ENCODE measurements around the gene SPEM1.
A peak's percentile ranks its signal among the peaks of the same experiment; 100 is the strongest.

The SPEM1 gene

DNA sequence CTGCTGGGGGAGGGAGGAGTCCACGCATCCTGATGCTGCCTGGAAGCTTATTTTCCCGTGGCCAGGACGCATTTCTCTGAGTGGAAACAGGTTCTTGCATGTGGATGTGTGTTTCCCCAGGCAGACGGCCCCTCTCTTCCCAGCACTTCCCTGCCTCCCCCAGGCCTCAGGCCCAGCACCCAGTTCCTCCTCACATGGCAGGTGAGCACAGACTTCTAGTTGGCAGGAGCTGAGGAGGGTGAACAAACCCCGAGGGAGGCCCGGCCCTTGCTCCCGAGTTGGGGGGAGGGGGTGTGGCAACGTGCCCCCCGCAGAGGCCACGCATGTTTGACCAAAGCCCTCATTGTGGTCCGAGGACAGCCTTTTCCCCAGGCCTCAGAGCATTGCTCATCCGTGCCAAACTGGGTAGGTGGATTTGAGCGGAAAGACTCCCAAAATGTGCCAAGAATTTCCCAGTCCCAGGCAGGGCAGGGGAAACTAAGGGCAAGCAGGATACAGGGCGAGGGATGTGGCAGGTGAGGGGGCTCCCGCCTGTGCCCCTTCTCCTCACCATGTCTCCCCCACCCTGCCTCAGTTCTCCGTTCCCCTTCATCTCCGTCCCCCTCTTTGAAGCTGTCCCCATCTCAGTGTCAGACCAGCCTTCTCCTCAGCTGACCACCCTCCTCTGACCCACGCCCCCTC, 1.5 kb upstream of the SPEM1 start:
- no peak for DNase-seq (ENCODE audit: low read depth in 2 of 2)

- DNase-seq (ENCODE audit: low read depth in 2 of 2): no peak
These were observed 1.1 kb downstream of the SPEM1 start for GRCh38 chr17:7421186-7421585.

DNA sequence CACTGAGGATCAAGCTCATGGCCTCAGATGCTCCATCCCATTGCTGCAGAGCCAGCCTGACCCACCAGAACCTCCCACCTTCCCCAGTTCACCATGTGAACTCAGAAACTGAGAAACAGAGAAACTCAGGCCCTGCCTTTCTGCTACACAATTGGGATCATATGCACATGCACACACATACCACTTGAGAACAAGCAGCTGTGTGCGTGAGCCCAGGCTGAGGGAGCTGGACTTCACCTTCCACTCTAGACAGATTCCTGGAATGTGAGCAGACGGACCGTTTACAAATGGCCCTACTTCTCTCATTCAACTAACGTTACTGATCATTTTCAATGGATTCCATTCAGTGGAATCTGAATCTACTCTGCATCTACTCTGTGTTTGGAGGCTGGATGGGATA, 3.6 kb downstream of the SPEM1 start:
- DNase-seq (ENCODE audit: low read depth in 2 of 2): no peak

DNA sequence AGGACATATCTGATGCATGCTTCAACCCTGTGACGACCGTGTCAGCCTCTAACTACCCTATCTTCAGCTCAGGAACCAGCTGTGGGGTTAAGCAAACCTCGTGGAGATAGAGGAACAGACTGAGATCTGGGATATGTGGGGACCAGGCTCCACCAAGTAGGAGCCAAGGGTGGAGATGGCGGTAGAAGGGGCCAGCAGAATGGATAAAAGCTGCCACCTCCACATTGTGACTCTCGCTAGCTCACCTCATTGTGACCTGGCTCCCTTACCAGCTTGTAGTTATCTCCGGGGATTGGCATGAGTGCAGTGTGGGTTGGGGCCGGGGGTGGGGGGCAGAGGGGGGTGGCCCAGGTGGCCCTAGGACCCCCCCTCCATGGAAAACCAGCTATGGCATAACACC, 5.2 kb downstream of the SPEM1 start, which contains the start of gene SPEM2:
Gene SPEM2, plus strand, starts transcription at position 301 of the 400 bp plus-strand sequence. Its CDS starts 73 bp downstream, at position 374.
- DNase-seq (ENCODE audit: low read depth in 2 of 2): no peak

GRCh38 chr17:7425756-7426155, 5.6 kb downstream of the SPEM1 start:
- no peak for DNase-seq (ENCODE audit: low read depth in 2 of 2)

- no peak for DNase-seq (ENCODE audit: low read depth in 2 of 2)
These were observed 6.2 kb downstream of the SPEM1 start for GRCh38 chr17:7426203-7426863.

GRCh38 chr17:7426896-7427489, 6.9 kb downstream of the SPEM1 start:
- DNase-seq (ENCODE audit: low read depth in 2 of 2): no peak

DNA sequence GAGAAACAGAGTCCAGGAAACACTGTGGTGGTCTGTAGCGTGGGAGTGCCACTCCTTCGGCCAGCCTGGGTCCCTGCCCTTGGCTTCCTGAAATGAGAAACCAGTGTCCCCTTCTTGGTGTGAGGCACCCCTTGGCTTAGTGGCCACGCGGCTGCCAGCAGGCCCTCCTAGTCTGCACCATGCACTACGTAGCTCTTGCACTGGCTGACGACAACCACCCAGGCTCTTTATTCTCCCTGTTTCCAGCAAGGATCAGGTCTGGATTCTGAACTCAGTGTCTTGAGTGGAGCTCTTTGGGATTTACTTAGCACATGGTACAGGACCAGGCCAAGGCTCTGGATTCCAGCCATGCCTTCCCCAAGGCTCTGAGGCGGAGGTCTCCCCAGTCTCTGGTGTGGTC, 7.4 kb downstream of the SPEM1 start:
- no peak for DNase-seq (ENCODE audit: low read depth in 2 of 2)

- no peak for DNase-seq (ENCODE audit: low read depth in 2 of 2)
These were observed 8.4 kb downstream of the SPEM1 start, which contains the start of gene SPEM3 for GRCh38 chr17:7428557-7428956. Gene SPEM3 (plus strand): TSS chr17:7428857. CDS start chr17:7428903, 46 bp downstream.

- DNase-seq (ENCODE audit: low read depth in 2 of 2): no peak
These were observed 9.6 kb downstream of the SPEM1 start for GRCh38 chr17:7429722-7430121.

DNA sequence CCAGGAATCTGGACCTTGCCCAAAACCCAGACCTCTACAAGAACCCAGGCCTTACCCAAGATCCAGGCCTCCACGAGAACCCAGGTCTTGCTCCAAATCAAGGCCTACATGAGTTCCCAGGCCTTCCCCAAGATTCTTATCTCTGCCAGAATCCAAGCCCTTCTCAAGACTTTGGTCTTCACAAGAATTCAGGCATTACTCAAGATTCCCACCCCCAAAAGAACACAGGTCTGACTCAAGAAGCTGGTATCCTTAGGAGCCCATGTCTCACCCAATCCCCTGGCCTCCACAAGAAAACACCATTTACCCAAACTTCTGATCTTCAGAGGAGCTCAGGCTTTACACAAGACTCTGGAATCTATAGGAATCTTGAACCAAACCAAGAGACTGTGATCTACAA, 11.1 kb downstream of the SPEM1 start:
- no peak for DNase-seq (ENCODE audit: low read depth in 2 of 2)

- no peak for DNase-seq (ENCODE audit: low read depth in 2 of 2)
These were observed 12.2 kb downstream of the SPEM1 start for GRCh38 chr17:7432296-7432695.

- peak in 1 of 2 donors; percentile 30 for DNase-seq (ENCODE audit: low read depth in 2 of 2)
These were observed 15.8 kb downstream of the SPEM1 start for GRCh38 chr17:7435676-7436555.

DNA sequence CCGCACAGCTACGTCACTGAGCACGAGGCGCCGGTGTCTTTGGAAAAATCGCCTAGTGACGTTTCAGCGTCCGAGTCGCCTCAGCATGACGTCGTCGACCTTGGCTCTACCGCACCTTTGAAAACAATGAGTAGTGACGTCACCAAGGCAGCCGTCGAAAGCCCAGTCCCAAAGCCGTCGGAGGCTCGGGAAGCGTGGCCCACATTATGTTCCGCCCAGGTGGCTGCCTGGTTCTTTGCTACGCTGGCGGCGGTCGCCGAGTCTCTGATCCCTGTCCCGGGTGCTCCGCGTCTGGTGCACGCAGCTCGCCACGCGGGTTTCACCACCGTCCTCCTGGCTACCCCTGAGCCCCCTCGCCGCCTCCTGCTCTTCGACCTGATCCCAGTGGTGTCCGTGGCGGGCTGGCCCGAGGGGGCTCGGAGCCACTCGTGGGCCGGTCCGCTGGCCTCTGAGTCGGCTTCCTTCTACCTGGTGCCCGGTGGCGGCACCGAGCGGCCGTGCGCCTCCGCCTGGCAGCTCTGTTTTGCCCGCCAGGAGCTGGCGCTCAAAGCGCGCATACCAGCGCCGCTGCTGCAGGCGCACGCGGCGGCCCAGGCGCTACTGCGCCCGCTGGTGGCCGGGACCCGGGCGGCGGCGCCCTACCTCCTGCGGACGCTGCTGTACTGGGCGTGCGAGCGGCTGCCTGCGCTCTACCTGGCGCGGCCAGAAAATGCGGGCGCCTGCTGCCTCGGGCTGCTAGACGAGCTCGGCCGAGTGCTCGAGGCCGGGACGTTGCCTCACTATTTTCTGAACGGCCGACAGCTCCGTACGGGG, 16.6 kb downstream of the SPEM1 start:
- peak; percentile 59 to 61 for DNase-seq (ENCODE audit: low read depth in 2 of 2)

DNA sequence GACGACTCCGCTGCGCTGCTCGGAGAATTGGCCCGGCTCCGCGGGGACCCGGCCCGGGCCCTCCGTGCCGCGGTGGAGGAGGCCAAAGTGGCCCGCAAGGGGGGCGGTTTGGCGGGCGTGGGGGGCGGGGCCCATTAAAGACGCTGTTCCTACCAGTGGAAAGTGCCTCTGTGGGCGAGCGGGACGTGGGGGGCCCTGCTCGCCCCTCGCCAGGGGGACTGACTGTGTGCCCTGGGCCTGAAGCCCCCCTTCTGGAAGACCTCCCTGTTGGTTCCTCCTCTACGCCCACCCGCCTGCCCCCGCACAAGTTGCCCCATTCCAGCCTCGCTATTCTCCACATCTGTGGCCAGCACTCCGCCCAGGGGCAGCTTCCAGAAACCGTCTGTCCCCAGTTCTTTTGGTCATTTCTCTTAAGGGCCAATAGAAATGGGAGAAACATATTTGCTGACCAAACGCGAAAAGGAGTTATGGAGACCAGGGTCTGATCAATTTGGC, 17.3 kb downstream of the SPEM1 start:
- no peak for DNase-seq (ENCODE audit: low read depth in 2 of 2)

DNA sequence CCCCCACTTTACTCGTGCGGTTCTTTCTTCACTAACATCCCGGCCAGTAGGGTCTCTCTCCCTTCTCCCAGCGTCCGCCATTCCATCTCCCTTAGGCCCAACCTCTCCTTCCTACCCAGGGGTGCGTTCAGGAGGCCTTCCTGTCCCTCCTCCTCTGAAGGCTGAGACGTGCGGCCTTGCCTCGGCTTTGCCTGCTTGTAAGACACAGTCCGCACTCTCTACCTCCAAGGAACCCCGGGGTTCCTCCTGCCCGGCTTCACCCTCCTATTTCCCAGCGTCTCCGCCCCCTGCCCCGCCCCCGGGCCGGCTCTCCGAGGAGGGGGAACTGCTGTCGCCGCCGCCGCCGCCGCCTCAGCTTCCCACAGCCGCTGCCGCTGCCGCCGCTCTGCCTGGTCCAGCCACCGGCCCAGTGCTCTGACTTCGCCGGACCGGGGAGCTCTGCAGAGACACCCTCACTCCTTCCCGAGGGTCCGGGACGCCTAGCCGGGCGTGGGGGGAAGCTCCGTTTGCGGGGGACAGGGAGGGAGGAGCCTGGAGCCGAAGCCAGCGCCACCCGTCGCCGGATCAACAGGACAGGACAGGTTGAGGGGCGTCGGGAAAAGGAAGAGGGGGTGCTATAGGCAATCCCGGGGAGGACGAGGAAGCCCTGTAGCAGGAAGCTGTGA, 18.0 kb downstream of the SPEM1 start:
- DNase-seq (ENCODE audit: low read depth in 2 of 2): peak; percentile 16 to 33

GRCh38 chr17:7438656-7439460, 18.7 kb downstream of the SPEM1 start:
- DNase-seq (ENCODE audit: low read depth in 2 of 2): no peak

DNA sequence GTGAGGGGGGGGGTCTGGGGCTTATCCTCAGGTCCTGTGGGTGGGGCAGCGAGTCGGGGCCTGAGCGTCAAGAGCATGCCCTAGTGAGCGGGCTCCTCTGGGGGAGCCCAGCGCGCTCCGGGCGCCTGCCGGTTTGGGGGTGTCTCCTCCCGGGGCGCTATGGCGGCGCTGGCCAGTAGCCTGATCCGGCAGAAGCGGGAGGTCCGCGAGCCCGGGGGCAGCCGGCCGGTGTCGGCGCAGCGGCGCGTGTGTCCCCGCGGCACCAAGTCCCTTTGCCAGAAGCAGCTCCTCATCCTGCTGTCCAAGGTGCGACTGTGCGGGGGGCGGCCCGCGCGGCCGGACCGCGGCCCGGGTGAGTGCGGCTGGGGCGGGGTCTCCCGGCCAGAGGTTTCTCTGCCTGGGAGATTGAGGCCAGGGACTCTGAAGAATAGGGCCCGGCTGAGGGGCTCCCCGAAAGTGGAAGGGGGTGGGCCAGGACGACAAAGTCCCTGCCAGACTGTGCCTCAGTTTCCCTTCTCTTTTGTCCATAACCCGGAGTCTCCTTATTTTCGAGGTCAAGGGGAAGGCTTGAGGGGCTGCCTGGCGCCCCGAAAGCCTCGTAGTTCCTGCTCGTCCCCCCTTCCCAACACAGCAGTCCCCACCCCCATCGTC, 19.5 kb downstream of the SPEM1 start, which contains the start of gene FGF11:
Gene FGF11, plus strand, starts transcription at position 51 of the 651 bp plus-strand sequence. Its CDS starts 109 bp downstream, at position 160.
- no peak for DNase-seq (ENCODE audit: low read depth in 2 of 2)

All from activated CD8-positive, alpha-beta memory T cell treated with anti-CD3 and anti-CD28 coated beads for 4 hours (primary cell).